HG03575 (cell line): ENCODE measurements around the gene STH.

Experiments
- ATAC-seq: cut with Tn5 transposase; IDR thresholded peaks from one replicate; pipeline ENCODE4 v1.9.1; 2021; ENCODE audit not compliant: unreplicated experiment, insufficient number of reproducible peaks, low FRiP score; ENCODE audit errors: extremely low read depth

Gene STH

DNA sequence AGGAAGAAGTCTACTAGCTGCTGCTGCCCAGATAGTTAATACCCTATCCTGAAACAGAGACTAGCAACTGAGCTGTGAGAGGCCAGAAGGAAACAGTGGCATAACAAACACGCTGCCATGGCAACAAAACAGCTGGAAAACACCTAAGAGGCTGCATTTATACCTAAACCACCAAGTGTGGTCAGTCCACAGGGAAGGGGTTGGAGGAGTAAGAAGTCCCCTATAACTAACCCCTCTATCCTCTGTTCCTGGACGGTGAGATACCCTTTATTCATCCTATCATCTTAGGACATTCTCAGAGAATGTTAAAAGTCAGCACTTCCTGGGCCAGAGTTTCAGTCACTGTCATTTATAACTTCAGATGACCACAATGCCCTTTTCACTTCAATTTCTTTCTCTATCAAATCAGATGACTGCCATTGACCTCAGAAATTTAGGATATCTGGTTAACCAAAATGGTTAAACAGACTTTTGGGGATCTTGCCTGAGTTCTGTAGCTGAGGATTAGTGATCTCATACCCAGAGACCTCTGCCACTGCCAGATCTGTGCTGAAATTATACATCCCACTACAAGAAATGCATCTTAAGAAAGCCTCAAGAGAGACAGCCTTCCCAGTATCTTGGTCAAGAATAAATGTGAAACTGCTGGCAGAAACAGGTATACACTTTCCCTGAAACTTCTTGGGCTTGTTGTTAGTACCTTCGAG is 36.2 kb downstream of the STH start:
- ATAC-seq = no peak

GRCh38 chr17:46036491-46036890 is 37.4 kb downstream of the STH start:
- no peak for ATAC-seq

GRCh38 chr17:46037722-46038255 is 38.7 kb downstream of the STH start:
- no peak for ATAC-seq

- no peak for ATAC-seq
Observed at GRCh38 chr17:46038414-46038813, 39.4 kb downstream of the STH start.

DNA sequence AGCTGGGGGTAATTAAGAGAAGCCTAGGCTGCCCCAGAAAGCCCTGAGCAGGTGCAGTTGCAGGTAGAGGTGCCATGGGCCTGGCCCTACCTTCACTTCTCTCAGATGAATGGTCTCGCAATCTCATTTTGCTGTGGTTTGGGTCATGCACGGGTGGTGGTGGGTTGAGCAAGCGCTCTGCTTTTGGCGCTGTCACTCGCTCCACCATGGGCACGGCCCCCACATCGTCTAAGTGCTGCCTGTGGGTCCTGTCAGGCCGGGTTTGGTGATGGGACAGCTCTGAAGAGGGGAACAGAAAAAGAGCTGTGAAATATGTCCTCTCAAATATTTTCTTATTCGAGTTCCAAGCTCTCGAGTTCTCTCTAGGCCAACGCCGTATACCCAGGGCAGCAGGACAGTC is 39.9 kb downstream of the STH start:
- no peak for ATAC-seq

DNA sequence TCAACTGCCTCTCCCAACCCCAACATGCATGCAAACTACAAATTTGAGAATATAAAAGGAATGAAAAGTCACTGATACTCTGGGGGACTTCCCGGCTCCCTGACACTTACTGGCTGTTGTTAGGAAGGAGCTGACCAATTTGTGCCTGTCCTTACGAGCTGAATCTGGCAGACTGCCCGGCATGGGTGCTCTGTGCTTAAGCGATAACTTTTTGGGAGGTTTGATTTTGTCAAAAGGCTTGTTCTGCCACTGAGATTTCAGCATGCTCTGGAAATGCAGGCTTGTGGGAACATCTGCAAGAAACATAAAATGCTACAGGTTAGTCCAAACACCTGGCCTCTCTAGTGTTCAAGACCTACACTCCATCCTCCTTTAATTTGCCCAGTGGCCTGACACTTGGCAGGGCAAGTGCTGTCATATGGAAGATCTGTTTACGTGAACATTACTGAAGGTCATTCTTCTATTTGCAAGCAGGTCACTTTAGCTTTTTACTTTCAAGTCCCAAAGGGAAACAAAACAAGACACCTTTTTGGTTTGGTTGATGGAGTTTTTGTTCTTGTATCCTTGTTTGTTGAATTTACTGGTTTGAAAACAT is 40.6 kb downstream of the STH start:
- no peak for ATAC-seq

DNA sequence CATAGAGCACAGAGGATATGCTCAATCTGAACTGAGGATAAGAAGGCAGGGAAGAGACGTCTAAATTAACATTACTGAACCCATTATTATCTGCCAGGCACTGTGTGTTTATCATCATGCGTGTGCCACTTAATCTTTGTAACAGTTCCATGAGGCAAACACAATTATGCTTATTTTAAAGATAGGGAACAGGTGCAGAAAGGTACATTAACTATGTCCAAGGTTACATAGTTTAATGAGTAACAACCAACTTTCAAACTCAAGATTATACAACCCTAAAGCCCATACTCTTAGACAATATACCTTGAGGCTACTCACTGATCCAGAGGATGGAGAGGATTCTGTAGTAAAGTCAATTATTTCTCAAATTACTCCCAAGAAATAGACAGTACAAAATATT is 43.2 kb downstream of the STH start:
- ATAC-seq = no peak

DNA sequence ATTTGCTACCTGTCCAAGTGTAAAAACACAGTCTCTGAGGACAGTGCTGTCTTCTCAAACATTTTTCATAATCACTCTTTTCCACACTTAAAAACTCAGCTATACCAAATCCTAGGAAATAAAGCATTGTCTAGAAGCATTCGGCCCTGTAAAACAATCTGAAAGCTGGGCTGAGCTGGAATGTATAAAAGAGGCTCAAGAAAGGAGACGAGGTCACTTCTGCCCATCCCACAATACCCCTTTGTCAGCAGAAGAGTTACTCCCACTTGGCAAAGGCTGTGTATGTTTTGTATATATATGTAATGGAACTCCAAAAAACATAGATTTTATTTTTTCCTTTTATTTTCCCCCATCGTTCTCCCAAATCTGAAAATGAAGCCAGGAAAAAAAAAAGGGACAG is 43.9 kb downstream of the STH start:
- ATAC-seq = no peak

DNA sequence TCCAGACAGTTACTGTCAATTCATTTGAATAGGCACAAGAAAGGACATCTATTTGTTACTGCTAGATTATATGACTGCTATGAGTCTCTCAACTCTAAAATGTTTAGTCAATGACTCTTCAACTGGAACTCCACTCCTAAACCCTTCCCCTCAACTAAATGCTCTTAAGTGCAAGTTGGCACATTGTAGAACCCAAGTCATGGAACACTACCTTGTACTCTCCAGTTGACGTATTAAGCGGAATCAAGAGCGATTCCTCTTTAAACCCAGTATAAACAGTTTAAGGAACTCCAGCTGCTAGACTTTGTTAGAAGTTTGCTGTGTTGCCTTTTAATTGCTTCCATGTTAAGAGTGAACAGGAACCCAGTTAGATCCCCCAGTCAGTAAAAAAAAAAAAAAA is 44.6 kb downstream of the STH start:
- no peak for ATAC-seq

GRCh38 chr17:46044286-46044928 is 45.4 kb downstream of the STH start:
- ATAC-seq = no peak

DNA sequence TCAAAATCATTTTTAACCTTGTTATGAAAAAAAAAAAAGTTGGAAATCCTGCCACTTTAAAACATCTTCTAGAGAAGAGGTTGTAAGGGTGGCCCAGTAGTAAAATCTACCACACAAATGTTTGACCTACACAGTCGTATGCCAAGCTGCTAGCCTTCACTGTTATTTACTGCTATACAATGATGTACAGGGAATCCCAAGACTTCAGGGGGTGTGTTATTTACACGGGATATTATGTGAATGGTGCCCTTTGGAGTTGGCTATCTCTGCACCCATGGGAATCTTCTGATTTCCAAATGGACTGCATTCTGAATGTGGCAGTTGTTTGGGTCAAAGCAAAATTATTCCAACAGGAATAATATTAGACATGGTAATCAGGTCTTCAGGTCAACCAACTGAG is 45.9 kb downstream of the STH start:
- no peak for ATAC-seq

GRCh38 chr17:46045639-46046038 is 46.6 kb downstream of the STH start:
- no peak for ATAC-seq

DNA sequence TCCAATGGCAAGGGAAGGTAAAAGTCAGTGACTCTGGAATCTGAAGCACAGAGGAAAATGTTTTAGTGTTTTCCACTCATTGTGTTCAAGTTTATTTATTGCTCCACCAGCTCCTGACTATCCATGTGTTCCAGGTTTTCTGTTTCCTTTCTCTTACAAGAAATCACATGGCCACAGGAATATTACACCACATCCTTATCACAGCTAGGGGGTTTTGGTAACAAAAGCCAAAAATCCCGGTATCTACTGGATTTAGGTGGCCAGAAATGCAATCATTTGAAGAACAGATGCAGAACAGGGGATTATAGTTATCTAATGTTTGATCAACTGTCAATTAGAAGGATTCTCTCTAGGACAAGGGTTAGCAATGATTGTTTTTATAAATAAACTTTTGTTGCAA is 47.9 kb downstream of the STH start:
- no peak for ATAC-seq

- ATAC-seq = no peak
Observed at GRCh38 chr17:46047398-46047797, 48.3 kb downstream of the STH start.

DNA sequence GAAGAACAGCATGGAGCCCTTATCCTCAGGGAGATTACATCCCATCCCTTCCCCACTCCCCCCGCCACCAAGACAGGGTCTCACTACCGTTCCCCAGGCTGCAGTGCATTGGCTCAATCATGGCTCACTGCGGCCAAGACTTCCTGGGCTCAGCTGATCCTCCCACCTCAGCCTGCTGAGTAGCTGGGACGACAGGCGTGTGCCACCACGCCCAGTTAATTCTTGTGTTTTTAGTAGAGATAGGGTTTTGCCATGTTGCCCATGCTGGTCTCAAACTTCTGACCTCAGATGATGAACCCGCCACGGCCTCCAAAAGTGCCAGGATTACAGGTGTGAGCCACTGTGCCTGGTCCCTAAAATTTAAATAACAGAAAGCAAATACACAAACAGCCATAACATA is 48.8 kb downstream of the STH start:
- no peak for ATAC-seq
